HFF-Myc (cell line): Measurements from ENCODE around the gene MYOM3.
"Not testable (repeated sequence)": the region's sequence is repeated elsewhere in the genome, so short reads cannot be mapped to it uniquely, and the experiment has no call there.

Source experiments
- DNase-seq: peaks from one replicate; pipeline ENCODE4 v3.0.0-alpha.2; 2011; ENCODE audit warnings: low read depth; ENCODE audit errors: extremely low read depth
- H3K4me3 ChIP-seq: replicated peaks from 2 replicates; pipeline ENCODE4 v1.5.1; 2011; ENCODE audit warnings: low read depth, mild to moderate bottlenecking, control low read depth, low read length
- CTCF ChIP-seq: IDR thresholded peaks from 2 replicates; pipeline ENCODE4 v1.5.1; 2012; ENCODE audit warnings: mild to moderate bottlenecking, low read depth, low read length, control low read depth; ENCODE audit errors: missing control alignments

The MYOM3 gene

GRCh38 chr1:24045771-24046170 lies 66.2 kb downstream of the MYOM3 start:
- no peak for TF ChIP-seq CTCF
- no peak for DNase-seq
- no peak overlapping the region for H3K4me3 ChIP-seq

GRCh38 chr1:24044672-24045071 lies 67.3 kb downstream of the MYOM3 start:
- not testable (repeated sequence) for DNase-seq, H3K4me3 ChIP-seq

GRCh38 chr1:24043345-24044032 lies 68.4 kb downstream of the MYOM3 start:
- H3K4me3 ChIP-seq = no peak overlapping the region
- DNase-seq = no peak
- TF ChIP-seq CTCF = no peak

- H3K4me3 ChIP-seq = no peak overlapping the region
- DNase-seq = no peak
- TF ChIP-seq CTCF = no peak
Observed at GRCh38 chr1:24042315-24042714, 69.6 kb downstream of the MYOM3 start.

- no peak for TF ChIP-seq CTCF
- DNase-seq = no peak
- H3K4me3 ChIP-seq = no peak overlapping the region
Observed at GRCh38 chr1:24036088-24036487, 75.8 kb downstream of the MYOM3 start.

GRCh38 chr1:24032981-24033380 lies 79.0 kb downstream of the MYOM3 start:
- TF ChIP-seq CTCF = no peak
- DNase-seq = no peak
- H3K4me3 ChIP-seq = no peak overlapping the region

GRCh38 chr1:24030976-24031516 lies 80.9 kb downstream of the MYOM3 start:
- H3K4me3 ChIP-seq, DNase-seq: not testable (repeated sequence)
